Upper lobe of right lung (tissue), 1 donor: Measurements from ENCODE around the gene GJA4. TPM values are rescaled to one million over a fixed set of nuclear protein-coding genes. Genes with fewer than 3 reads are reported as not detected.

Experiments
- ATAC-seq: fragments of 200-7000 bp; cut with Tn5 transposase; one replicate; pipeline ENCODE4 v1.9.1; 2020; ENCODE audit warnings: mild to moderate bottlenecking, moderate library complexity
- DNase-seq: peaks from one replicate; pipeline ENCODE4 v3.0.0-alpha.2; 2020
- H3K27ac ChIP-seq: fragments of 200-600 bp; one replicate; pipeline ENCODE4 v1.8.0; 2022
- H3K27me3 ChIP-seq: fragments of 200-600 bp; one replicate; pipeline ENCODE4 v1.8.0; 2022; ENCODE audit warnings: mild to moderate bottlenecking
- H3K36me3 ChIP-seq: fragments of 200-600 bp; one replicate; pipeline ENCODE4 v1.8.0; 2022
- H3K4me1 ChIP-seq: fragments of 200-600 bp; one replicate; pipeline ENCODE4 v1.8.0; 2022
- H3K4me3 ChIP-seq: fragments of 200-600 bp; one replicate; pipeline ENCODE4 v1.8.0; 2022; ENCODE audit warnings: mild to moderate bottlenecking
- H3K9me3 ChIP-seq: fragments of 200-600 bp; one replicate; pipeline ENCODE4 v1.8.0; 2022
- CTCF ChIP-seq: fragments of 200-600 bp; IDR thresholded peaks from one replicate; pipeline ENCODE4 v1.8.0; 2022; ENCODE audit warnings: antibody characterized with exemption
- intact Hi-C: fragments of 100-400 bp; cut with DNase I; formaldehyde crosslinking; loops from one replicate; pipeline ENCODE4 v1.11.0; 2022
- total RNA-seq: library from RNA; stranded (reverse); fragmentation: NEBNext Ultra II Directional; extraction: Animal tissue kit (Norgen Biotek cat#: 25700); gene quantifications from one replicate; pipeline ENCODE4 v1.2.1, GENCODE V29; 2021
- donor health status: DM: no; HTN: yes; CAD: no; lungs with severe emphysema.

Gene GJA4
- total RNA-seq, 1 donor from 2014 or later = 20.0 TPM

GRCh38 chr1:34761176-34761761 lies 31.5 kb upstream of the GJA4 start:
- H3K36me3 ChIP-seq = no peaks in the 10 kb centered on the region
- H3K4me1 ChIP-seq = no peaks in the 10 kb centered on the region
- no peak overlapping the region for H3K27ac ChIP-seq
- no peak for DNase-seq
- no peak for ATAC-seq
- TF ChIP-seq CTCF = no peak
- intact Hi-C loops = no loop called here
- no peaks in the 10 kb centered on the region for H3K9me3 ChIP-seq
- H3K27me3 ChIP-seq = peaks cover 5% of the 10 kb centered on the region
- no peak overlapping the region for H3K4me3 ChIP-seq

- Histone ChIP-seq H3K4me3 (no peak overlapping the region), H3K9me3 (no peaks in the 10 kb centered on the region), H3K27ac (no peak overlapping the region), H3K36me3 (no peaks in the 10 kb centered on the region), H3K4me1 (no peaks in the 10 kb centered on the region), H3K27me3 (peaks cover 5% of the 10 kb centered on the region)
- DNase-seq = no peak
- ATAC-seq = no peak
- intact Hi-C loops = no loop called here
- TF ChIP-seq CTCF = no peak
These were observed 31.0 kb upstream of the GJA4 start for GRCh38 chr1:34761776-34762307.

- no peaks in the 10 kb centered on the region for H3K9me3 ChIP-seq
- no peak for ATAC-seq
These were observed 30.2 kb upstream of the GJA4 start for GRCh38 chr1:34762474-34763141.

GRCh38 chr1:34763142-34763781 lies 29.5 kb upstream of the GJA4 start:
- ATAC-seq (no peak), DNase-seq (no peak)
- intact Hi-C loops = no loop called here
- TF ChIP-seq CTCF = no peak
- H3K36me3 ChIP-seq = no peaks in the 10 kb centered on the region
- H3K9me3 ChIP-seq = no peaks in the 10 kb centered on the region
- H3K4me1 ChIP-seq = no peaks in the 10 kb centered on the region
- H3K27ac ChIP-seq = no peak overlapping the region
- H3K4me3 ChIP-seq = no peak overlapping the region
- H3K27me3 ChIP-seq = peaks cover 5% of the 10 kb centered on the region

More at GRCh38 chr1:34762474-34763141, 30.2 kb upstream of the GJA4 start:
- Histone ChIP-seq H3K27ac (no peak overlapping the region), H3K4me1 (no peaks in the 10 kb centered on the region), H3K27me3 (peaks cover 5% of the 10 kb centered on the region), H3K4me3 (no peak overlapping the region), H3K36me3 (no peaks in the 10 kb centered on the region)
- no peak for TF ChIP-seq CTCF
- intact Hi-C loops = no loop called here
- no peak for DNase-seq

- Histone ChIP-seq H3K9me3 (no peaks in the 10 kb centered on the region), H3K27ac (no peak overlapping the region), H3K4me3 (no peak overlapping the region), H3K36me3 (no peaks in the 10 kb centered on the region), H3K4me1 (no peaks in the 10 kb centered on the region), H3K27me3 (no peaks in the 10 kb centered on the region)
- no peak for TF ChIP-seq CTCF
- intact Hi-C loops = no loop called here
- DNase-seq (no peak), ATAC-seq (no peak)
These were observed 23.9 kb upstream of the GJA4 start for GRCh38 chr1:34768856-34769255.
